Bronchial epithelial cell (primary cell): ENCODE results near the gene PLCXD3. TPM values are rescaled to one million over a fixed set of nuclear protein-coding genes. Genes with fewer than 3 reads are reported as not detected.

Source experiments
- DNase-seq: peaks from one replicate; pipeline ENCODE4 v3.0.0-alpha.2; 2010; ENCODE audit warnings: low read depth
- FAIRE-seq: peaks from 2 replicates; lab custom pipeline; 2011; peaks lifted over from hg19 to GRCh38; lab: Jason Lieb, UNC
- H3K27me3 ChIP-seq: 2 replicates; pipeline ENCODE4 v1.5.1; 2011; ENCODE audit warnings: low read length; ENCODE audit not compliant: control insufficient read depth, insufficient read depth
- H3K36me3 ChIP-seq: 2 replicates; pipeline ENCODE4 v1.5.1; 2011; ENCODE audit warnings: low read length; ENCODE audit not compliant: control insufficient read depth, insufficient read depth
- H3K4me3 ChIP-seq: 2 replicates; pipeline ENCODE4 v1.5.1; 2011; ENCODE audit warnings: mild to moderate bottlenecking, low read depth, low read length, control low read depth
- total RNA-seq: library from RNA; depleted of rRNA; stranded (reverse); fragments of >200 nt; gene quantifications from 2 replicates; pipeline ENCODE4 v1.2.1, GENCODE V29; 2014
- TF ChIP-seq, protein P1 (sequence below): IDR thresholded peaks from 2 replicates; pipeline ENCODE4 v1.5.1; 2011; ENCODE audit warnings: mild to moderate bottlenecking, moderate library complexity, low read length, control low read depth, inconsistent platforms; ENCODE audit not compliant: insufficient read depth, severe bottlenecking

PLCXD3 gene
- total RNA-seq, 1 donor from 2014 or later: not detected

DNA sequence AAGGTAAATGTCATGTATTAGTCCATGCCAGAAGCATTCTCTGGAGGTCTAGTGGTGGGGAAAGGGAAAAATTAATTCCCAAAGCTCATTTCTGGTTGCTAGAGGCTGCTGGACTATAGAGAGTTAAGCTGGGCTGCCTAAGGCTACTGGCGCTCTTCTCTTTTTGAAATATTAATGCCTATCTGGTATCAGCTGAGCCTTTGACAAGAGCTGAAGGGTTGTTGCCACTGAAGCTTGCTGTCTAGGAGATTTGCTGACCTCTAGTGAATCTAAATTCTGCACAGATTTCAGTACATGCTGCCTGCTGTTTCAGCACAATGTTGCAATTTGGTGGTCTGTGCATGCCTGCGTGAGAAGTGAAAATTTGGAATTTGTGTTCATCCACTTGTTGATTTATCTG lies 29.1 kb upstream of the PLCXD3 start:
- Histone ChIP-seq H3K27me3 (no peaks in the 10 kb centered on the region), H3K4me3 (no peak overlapping the region), H3K36me3 (no peaks in the 10 kb centered on the region)
- FAIRE-seq (no peak), DNase-seq (no peak)
- TF ChIP-seq, protein P1, sequence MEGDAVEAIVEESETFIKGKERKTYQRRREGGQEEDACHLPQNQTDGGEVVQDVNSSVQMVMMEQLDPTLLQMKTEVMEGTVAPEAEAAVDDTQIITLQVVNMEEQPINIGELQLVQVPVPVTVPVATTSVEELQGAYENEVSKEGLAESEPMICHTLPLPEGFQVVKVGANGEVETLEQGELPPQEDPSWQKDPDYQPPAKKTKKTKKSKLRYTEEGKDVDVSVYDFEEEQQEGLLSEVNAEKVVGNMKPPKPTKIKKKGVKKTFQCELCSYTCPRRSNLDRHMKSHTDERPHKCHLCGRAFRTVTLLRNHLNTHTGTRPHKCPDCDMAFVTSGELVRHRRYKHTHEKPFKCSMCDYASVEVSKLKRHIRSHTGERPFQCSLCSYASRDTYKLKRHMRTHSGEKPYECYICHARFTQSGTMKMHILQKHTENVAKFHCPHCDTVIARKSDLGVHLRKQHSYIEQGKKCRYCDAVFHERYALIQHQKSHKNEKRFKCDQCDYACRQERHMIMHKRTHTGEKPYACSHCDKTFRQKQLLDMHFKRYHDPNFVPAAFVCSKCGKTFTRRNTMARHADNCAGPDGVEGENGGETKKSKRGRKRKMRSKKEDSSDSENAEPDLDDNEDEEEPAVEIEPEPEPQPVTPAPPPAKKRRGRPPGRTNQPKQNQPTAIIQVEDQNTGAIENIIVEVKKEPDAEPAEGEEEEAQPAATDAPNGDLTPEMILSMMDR: no peak

DNA sequence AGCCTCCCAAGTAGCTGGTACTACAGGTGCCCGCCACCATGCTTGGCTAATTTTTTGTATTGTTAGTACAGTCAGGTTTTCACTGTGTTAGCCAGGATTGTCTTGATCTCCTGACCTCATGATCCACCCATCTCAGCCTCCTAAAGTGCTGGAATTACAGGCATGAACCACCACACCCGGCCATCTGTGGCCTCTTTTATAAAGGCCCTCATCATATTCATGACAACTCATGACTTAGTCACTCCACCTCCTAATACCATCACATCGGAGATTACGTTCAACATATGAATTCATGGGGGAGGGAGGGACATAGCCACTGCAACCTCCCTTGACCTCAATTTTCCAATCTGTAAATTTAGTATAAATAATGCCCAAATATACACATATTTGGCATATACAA lies 27.2 kb upstream of the PLCXD3 start:
- H3K36me3 ChIP-seq: no peaks in the 10 kb centered on the region
- FAIRE-seq (no peak), DNase-seq (no peak)
- no peak overlapping the region for H3K4me3 ChIP-seq
- H3K27me3 ChIP-seq: no peaks in the 10 kb centered on the region
- TF ChIP-seq, protein P1: no peak

DNA sequence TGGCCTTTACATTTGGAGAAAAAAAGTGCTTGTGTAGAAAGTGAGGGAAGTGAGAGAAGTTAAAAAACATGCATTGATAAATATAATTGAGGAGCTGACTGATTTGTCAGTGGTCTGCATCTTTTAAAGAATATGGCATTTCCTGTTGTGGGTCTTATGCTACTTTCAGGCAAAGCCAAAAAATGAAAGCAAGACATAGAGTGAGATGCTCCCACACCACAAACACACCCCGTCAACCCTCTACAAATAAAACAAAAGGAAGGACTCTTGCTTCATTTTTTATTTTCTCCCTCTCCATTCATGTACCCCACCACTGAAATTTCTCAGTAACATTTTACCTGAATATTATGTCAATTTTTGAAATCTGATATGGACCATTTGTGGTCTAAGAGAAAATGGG lies 22.1 kb upstream of the PLCXD3 start:
- TF ChIP-seq, protein P1: no peak
- FAIRE-seq (no peak), DNase-seq (no peak)
- Histone ChIP-seq H3K27me3 (no peaks in the 10 kb centered on the region), H3K36me3 (no peaks in the 10 kb centered on the region), H3K4me3 (no peak overlapping the region)

DNA sequence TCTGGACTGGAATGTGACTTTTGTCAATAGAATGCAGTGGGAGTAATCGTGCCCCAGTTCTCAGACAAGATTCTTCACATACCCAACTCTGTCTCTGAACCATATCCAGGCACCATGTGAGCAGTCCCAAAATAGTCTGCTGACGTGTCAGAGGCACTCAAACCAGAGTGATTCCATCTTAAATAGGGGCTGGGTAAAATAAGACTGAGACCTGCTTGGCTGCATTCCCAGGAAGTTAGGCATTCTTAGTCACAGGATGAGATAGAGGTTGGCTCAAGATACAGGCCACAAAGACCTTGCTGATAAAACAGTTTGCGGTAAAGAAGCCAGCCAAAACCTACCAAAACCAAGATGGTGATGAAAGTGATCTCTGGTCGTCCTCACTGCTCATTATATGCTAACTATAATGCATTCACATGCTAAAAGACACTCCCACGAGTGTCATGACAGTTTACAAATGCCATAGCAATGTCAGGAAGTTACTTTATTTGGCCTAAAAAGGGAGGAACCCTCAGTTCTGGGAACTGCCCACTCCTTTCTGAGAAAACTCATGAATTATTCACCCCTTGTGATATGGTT lies 16.9 kb upstream of the PLCXD3 start:
- DNase-seq (peak; percentile 92), FAIRE-seq (no peak)
- H3K27me3 ChIP-seq: no peaks in the 10 kb centered on the region
- H3K36me3 ChIP-seq: no peaks in the 10 kb centered on the region
- H3K4me3 ChIP-seq: no peak overlapping the region
- TF ChIP-seq, protein P1: no peak

DNA sequence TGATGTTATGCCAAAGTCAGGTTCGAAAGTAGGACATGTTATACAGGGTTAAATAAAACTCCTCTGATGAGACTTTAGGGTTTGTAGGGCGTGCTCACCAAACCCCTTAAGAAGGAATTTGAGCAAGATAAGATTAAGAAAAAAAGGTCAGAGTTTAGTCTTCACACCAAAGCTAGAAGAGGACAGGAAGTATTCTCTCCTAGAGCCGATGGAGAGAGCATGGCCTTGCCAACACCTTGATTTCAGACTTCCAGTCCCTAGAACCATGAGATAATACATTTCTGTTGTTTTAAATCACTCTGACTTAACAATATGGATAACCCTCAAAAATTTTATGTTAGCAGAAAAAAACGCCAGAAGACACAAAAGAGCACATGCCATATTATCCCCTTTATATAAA lies 16.3 kb upstream of the PLCXD3 start:
- FAIRE-seq (no peak), DNase-seq (no peak)
- no peak overlapping the region for H3K4me3 ChIP-seq
- H3K36me3 ChIP-seq: no peaks in the 10 kb centered on the region
- TF ChIP-seq, protein P1: no peak
- no peaks in the 10 kb centered on the region for H3K27me3 ChIP-seq

DNA sequence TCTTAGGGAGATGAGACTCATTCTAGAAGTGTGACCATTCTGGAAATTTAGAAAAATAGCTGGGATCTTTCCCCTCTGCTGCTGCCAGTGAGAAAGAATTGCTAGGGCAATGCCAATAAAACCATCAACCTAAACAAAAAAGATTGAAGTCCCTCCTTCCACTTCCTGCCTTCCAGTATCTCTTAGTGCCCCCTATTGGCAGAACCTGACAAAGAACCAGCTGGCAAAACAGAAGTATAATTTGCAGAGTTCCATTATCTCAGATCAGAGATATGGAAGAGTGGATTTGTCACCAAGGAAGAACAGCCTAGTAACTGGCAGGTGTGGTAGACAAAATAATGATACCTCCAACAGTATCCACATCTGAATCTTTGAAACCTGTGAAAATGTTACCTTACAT lies 13.8 kb upstream of the PLCXD3 start:
- no peaks in the 10 kb centered on the region for H3K36me3 ChIP-seq
- FAIRE-seq (no peak), DNase-seq (no peak)
- H3K27me3 ChIP-seq: no peaks in the 10 kb centered on the region
- no peak overlapping the region for H3K4me3 ChIP-seq
- TF ChIP-seq, protein P1: no peak
